NCI-H1694 (cell line): ENCODE data around the gene RPP21.
"Not testable (repeated sequence)": the region's sequence is repeated elsewhere in the genome, so short reads cannot be mapped to it uniquely, and the experiment has no call there.

Source experiments
- DNase-seq: peaks from one replicate; lab custom pipeline; 2025; lab: John Stamatoyannopoulos, UW

Gene RPP21

DNA sequence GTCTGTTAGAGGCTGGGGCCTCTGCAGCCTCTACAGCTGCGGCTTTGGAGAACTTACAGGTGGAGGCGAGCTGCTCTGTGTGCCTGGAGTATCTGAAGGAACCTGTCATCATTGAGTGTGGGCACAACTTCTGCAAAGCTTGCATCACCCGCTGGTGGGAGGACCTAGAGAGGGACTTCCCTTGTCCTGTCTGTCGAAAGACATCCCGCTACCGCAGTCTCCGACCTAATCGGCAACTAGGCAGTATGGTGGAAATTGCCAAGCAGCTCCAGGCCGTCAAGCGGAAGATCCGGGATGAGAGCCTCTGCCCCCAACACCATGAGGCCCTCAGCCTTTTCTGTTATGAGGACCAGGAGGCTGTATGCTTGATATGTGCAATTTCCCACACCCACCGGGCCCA, 15.6 kb upstream of the RPP21 start:
- DNase-seq, result no peak

DNA sequence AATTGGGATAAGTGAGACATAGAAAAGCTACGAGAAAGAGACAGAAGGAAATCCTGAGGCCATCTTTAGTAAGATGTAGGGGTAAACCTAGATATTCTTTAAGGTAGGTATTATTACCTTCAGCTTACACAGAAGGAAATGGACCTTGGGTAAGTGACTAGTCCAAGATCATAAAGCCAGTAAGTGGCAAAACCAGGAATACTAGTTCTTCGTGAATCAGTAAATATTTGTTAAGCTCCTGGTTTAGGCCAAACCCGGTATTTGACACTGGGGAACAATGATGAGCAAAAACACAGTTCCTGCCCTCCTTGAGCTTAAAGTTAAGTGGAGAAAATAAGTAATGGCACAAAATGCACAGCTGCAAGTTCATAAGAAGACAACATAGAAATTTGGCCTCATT, 13.0 kb upstream of the RPP21 start:
- no peak for DNase-seq

DNA sequence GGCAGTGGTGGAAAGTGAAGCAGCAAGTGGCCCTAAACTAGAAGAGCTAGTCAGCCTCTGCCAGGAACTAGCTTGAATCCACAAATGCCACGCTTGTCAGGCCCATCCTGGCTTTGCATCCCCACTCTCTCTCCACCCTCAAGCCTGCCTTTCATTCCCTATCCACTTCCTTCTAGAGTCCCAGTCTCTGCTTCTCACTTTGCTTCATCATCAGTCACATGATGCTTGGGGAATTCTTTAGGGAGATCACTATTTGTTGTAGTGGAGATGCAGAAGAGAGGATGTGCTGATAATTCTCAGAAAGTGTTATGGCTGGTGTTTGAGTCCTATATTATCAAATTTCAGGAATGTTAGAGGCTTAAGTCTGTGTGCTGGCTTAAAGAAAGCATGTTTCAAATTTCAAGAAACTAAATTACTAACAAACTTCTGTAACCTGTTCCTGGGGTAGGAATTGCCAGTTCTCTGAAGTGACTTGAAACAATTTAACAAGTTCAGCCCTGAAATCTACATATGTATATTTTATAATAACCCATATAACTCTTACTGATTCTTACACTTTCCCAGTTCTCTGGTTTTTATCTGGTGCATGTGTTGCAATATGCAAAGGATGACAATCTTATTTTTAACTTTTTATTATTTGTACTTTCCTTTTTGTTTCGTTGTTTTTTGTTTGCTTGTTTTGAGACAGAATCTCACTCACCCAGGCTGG, 10.7 kb upstream of the RPP21 start:
- no peak for DNase-seq

DNA sequence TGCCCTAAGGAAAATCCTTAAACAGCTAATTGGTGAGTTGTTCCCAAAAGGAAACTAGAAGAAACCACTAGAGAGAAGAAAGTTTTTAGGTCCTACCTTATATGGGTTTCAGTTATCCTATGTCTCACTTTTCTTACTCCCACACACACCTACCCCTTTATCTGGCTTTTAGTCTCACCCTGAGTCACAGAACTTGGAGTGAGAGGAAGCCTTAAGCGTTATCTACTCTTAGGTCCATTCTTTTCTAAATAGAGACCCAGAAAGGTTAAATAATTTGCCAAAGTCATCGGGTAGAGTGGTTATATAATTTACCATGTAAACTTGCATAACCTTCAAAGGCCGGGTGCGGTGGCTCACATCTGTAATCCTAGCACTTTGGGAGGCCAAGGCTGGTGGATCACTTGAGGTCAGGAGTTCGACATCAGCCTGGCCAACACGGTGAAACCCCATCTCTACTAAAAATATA, 4.3 kb upstream of the RPP21 start:
- no peak for DNase-seq

DNA sequence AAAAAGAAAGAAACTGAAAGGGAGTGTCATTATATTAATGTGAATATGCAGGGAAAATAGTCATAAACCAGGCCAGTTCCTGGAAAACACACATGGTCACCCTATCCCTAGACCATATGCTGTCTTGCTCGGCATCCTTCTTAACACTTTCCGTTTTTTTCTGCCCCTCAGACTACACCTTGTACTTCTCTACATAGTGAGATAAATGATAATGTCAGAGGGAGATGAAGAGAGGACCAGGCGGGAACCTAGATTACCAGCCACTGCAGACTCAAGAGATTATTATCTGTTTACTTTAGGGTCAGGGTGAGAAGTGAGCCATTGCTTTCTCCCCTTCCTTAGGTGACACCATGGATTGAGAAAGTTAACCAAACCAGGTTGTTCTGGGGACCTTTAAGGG, 3.7 kb upstream of the RPP21 start:
- no peak for DNase-seq

DNA sequence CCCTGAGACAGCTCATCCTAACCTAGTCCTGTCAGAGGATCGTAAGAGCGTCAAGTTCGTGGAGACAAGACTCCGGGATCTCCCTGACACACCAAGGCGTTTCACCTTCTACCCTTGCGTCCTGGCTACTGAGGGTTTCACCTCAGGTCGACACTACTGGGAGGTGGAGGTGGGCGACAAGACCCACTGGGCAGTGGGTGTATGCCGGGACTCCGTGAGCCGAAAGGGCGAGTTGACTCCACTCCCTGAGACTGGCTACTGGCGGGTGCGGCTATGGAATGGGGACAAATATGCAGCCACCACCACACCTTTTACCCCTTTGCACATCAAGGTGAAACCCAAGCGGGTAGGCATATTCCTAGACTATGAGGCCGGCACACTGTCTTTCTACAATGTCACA, 3.2 kb upstream of the RPP21 start:
- DNase-seq, result no peak

DNA sequence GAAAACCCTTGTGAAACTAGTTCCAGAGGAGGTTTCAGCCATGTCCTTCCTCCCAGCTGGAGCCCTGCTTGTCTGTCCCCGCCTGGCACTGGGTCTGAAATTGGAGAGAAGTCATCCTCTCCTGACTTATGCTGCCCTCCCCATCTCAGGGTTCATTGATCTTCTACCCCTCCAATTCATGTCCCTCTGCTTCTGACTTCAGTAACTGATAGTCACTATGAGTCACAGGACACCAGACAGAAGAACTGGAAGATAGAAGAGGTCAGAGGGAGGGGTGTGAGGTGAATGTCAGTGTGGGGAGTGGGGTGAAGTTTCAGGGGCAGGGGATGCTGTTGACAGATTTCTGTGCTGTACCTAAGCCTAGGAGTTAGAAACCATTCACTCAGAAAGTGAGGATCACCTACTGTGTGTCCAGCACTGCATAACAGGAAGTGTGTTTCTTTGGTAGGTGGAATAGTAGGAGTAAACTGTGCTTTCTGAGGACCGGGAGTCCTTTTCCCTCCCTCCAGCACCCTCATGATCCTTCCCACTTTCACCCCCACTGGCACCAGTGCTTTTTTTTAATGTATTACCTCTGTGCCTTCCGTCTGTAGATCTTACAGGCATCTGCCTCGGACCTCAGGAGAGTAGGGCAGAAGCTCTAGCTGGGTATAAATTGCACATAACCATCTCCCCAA, 627 bp upstream of the RPP21 start:
- DNase-seq, result no peak

DNA sequence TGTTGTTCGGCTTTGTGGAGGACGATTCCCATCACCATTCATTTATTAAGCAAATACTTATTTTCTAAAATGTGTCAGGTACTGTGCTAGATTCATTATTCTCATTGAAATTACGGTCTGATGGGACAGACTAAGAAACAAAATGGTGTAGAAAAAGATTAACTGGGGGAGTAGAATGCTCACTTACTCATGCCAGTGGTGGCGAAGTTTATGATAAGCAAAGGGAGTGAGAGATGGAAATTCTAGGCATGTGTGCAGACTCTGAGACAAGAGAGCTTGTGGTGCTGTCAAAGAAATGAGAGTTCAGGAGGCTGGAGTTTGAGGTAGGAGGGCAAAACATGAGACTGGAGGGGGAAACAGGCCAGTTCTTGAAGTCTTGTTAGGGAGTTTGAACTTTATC, 896 bp downstream of the RPP21 start:
- DNase-seq, result no peak

DNA sequence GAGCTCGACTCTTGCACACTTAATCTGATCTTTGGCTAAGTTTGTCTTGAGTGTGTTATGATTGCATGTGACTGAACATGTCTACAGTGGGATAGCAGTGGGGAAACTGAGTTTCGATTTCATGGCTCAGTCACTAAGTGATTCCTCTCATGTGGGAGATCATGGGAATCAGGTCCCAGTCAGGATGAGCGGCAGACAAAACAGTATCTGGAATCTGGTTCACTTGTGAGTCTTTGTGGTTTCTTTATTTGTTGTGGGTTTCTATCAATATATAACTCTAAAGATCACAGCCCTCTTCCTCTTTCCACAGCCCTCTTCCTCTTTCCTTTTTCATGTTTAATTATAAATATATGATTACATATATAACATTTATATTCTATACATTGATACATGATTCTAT, 4.0 kb downstream of the RPP21 start:
- no peak for DNase-seq

DNA sequence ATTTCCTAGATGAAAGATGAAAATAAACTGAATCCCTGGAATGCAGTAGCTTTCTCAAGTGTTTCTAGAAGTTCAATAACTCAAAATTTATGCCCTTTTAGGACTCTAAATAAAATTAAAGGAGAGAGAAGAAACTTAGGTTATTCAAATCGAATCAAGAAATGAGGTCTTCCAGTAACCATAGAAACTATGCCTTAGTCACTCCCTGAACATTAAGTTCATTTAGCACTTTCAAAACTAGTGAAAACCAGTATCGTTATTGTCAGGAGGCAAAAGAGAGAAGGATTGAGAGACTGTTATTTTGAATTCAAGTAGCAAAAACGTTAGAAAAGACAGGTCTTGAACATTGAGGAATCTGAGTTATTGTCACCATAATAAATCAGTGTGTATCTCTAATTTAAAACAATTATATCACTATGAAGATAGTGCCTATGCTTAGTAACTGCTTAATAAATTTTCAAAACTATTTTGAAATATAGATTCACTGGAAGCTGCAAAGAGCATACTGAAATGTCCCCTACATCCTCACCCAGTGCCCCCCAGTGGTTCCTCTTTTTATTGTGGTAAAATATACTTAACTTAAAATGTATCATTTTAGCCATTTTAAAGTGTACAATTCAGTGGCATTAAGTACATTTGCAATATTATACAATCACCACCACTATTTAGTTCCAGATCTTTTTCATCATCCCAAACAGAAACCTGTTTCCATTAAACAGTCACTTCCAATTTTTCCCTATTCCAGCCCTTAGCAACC, 4.6 kb downstream of the RPP21 start:
- no peak for DNase-seq

DNA sequence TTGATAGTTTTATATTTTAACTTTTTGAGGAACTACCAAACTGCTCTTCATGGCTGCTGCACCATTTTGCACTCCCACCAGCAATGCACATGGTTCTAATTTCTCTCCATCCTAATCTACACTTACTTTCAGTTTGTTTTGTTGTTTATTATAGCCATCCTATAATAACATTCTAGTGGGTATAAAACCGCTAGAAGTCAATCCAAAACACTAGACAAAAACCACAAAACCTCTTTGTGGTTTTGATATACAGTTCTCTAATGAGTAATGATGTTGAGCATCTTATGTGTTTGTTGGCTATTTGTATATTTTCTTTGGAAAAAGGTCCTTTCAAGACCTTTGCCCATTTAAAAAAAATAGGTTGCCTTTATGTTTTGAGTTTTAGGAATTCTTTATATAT, 5.6 kb downstream of the RPP21 start:
- no peak for DNase-seq

DNA sequence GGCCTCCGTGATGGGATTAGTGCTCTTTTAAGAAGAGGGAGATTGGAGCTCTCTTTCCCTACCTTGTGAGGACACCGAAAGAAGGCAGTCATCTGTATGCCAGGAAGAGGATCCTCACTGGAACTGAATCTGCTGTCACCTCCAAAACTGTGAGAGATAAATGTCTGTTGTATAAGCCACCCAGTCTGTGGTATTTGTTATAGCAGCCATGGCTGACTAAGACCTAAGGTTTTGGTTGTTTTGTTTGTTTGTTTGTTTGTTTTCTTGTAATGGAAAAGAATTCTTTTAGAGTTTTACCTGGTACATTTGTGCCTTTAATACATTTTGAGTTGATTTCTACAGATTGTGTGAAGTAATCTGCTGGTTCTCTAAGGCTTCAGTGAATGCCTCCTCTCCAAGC, 7.6 kb downstream of the RPP21 start:
- DNase-seq, result no peak

DNA sequence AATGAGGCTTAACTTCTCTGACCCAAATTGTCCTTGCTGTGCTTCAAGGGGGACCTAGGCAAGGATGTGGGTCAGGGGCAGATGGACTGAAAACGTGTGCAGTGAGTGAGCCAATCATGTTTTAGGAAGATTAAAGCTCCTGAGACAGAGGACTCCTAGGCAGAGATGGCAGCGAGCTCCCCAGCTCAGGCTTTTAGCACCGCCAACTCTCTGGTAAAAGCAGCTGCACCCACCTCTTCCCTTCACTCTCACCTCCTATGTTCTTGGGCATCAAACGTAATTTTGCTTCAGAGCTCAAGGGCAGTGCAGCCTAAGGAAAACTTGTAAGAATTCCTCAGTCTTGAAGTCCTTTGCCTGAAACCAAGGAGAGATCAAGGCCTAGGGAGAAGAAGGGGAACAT, 10.3 kb downstream of the RPP21 start:
- DNase-seq, result no peak

DNA sequence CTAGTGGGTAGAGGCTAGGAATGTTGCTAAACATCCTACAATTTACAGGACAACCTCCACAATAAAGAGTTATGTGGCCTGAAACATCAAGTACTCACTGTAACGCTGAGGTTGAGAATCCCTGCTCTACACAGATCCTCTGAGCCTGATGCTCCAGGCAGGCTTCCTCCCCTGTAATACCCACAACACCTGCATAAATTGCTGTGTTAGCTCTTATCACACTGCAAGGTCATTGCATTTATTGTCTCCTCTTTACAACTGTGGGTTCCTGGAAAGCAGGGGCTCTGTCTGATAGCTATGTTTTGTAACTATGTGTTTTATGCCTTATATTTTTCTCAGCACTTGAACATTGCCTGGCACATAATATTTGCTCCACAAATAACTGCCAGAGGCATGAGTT, 11.6 kb downstream of the RPP21 start:
- DNase-seq, result no peak

DNA sequence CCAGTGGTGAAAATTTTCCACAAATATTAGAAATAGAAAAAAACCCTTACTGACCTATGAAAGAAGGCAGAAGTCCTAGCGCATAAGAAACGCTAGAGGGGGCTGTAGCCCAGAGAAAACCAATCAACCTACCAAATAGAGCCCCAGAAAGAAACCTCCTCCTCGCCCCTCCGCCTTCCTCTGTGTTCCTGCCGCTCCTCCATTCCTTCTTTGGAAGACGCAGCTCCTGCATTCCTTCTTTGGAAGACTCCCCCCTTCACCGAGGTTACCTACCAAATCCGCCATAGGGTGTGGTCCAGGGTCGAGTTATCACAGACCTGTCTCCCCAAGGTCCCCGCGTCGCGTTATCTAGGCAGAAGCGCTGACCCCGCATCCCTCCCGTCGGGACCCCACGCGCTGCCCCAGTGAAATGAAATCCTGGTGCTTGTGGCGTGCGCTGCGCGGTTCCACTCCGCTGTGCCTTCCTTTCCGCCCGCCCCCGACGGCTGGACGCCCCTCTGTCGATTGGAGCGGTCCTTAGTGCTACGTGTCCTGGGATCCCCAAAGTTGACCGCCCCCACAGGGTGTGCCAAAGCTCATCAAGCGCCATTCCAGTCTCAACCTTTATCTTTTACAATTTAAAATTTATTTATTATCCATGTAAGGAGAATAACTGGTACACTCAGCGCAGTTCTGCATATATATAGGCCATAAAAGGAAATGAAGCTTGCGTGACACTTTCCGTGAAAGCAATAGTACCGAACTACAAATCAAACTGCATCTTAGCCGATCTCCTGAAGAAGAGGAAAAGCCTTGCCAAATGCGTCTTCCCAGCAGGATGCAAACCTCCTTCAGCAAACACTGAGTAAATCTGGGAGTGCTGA, 13.0 kb downstream of the RPP21 start:
- peak; percentile 47 for DNase-seq

DNA sequence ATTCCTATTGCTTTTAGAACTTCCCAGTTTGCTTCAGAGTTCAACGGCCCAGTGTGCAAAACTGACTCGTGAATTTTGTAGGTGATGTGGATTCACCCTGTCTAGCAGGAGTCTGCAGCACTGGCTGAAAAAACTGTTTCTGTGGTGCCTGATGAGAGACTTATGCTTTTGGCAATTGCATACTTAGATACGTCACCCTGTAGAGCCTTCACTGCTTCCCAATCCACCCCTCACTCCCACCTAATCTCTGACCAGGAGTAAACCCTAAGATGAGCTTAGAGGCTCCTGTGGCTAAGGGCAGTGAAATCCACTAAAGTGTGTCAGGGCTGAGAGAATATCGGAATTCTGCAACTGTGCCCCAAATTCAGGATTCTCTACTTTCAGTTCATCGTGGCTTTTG, 14.3 kb downstream of the RPP21 start:
- no peak for DNase-seq

DNA sequence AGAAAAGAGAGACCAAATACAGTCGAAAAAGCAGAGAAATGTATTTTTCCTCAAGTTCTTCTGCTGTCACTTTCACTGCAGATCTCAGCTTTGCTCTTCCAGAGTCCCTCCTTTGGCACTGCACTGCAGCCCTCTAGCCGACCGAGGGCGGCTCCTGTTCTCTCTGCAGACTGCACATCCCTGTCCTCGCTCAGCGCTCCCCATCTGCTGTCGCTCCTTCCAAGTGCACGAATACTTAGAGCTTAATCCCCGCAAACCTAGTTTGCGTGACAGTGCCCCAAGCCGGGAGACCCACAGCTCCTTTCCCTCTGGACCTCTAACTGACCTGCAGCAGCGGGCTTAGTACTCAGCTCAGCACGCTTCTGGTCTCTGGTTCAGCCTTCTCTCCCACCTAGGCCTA, 15.2 kb downstream of the RPP21 start:
- DNase-seq, result no peak

DNA sequence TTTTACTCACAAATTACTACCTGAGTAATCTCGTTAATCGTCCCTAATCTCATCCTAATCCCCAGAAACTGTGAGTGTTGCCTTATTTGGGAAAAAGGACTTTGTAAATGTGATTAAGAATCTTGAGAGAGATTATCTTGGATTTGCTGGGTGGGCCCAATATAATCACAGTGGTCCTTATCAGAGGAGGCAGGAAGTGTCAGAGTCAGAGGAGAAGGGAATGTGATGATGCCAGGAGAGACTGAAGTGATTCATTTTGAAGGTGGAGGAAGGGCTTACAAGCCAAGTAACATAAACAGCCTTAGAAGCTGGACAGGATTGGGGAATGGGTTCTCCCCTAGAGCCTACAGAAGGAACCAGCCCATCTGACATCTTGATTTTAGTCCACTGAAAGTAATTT, 16.7 kb downstream of the RPP21 start:
- DNase-seq, result no peak

DNA sequence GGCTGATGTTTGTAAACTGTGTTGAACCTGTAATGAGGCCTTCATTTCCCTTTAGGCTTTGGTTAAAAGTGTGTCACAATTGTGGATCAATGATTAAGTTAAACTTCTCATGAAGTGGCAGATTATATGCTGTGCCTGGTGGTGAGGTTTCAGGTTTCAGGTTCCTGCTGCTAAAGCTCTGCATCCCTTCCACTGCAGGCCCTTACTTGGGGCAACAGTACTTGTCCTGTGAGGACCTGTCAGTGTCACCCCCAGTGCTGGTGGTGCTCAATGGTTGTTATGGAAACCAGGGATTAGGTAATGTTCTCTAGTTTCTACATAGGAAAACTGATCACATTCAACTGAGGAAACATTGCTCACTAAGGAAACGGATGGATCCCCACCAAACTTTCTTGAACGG, 18.5 kb downstream of the RPP21 start:
- DNase-seq, result no peak

DNA sequence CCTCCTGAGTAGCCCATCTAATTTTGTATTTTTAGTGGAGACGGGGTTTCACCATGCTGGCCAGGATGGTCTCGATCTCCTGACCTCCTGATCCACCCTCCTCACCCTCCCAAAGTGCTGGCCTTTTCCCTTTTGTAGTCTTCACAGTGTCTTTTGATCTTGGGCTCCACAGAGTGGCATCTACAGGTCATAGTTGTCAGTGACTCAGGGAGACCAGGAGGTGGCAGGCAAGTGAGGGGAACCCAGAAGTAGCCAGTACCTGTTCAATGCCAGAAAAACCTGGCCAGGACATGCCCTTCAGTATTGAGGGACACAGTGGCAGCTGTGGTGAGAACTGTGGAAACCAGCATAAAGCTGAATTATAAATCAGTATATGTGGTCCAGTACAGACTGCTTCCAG, 19.6 kb downstream of the RPP21 start:
- DNase-seq, result no peak

DNA sequence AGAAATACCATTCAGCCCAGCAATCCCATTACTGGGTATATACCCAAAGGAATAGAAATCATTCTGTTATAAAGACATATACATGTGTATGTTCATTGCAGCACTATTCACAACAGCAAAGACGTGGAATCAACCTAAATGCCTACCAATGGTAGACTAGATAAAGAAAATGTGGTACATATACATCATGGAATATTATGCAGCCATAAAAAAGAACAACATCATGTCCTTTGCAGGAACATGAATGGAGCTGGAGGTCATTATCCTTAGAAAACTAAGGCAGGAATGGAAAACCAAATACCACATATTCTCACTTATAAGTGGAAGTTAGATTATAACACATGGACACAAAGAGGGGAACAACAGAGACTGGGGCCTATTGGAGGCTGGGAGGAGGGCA, 24.3 kb downstream of the RPP21 start:
- DNase-seq, result not testable (repeated sequence)

DNA sequence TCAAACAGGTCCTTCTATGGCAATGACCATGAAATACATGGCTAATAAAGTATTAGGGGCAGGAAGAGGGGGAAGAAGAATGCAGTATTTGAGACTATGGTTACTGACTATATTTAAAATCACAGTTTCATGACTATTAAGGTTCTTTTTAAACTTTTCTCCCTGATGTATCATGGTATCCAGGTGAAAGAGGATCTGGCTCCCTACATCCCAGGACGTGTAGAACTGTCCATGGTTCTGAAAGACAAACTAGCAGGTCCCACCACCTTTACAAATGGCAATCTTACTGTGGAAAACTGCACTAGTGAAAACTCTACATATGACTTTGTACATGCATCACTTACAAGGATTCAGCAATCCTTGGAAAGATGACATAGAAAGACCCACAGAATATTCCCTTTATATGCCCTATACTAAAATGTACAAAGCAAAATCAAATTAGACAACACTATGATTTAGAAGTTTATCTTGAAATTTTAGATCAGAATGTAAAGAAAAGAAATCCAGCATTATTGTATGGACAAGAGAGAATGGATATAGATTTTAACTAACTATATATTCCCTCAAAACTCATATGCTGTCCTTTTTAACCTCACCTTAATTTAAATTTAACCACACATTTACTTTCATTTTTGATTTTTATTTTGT, 33.5 kb downstream of the RPP21 start:
- no peak for DNase-seq
